ENCODE data around the gene LY6G6C.

GRCh38 chr6:31711233-31711632 is 10.3 kb downstream of the LY6G6C start:
- TF ChIP-seq GATA3 (IDR thresholded peaks at IDR 0.05; ENCODE audit: low read depth, low read length) (no peak), GATA2 (IDR thresholded peaks at IDR 0.05; ENCODE audit: low read depth, low read length) (no peak)

All from SH-SY5Y (cell line).